Breast epithelium (tissue), 3 donors: Measurements from ENCODE around the gene FHIT.

ENCODE experiments used
- CTCF ChIP-seq, 3 donors: fragments of 450-650 bp; IDR thresholded peaks; one replicate each; pipeline ENCODE4 v1.5.1; 2016 to 2017; ENCODE audit warnings: antibody characterized with exemption in 3 of 3, mild to moderate bottlenecking in 3 of 3, moderate library complexity in 3 of 3
- POLR2AphosphoS5 ChIP-seq, 3 donors: sonication (generic); formaldehyde crosslinking; IDR thresholded peaks; one replicate each; pipeline ENCODE4 v1.6.1; 2017; ENCODE audit warnings: antibody characterized with exemption in 3 of 3

GRCh38 chr3:60023189-60023588 lies 1228.1 kb downstream of the FHIT start:
- no peak for TF ChIP-seq CTCF (IDR thresholded peaks at IDR 0.05)
- no peak for TF ChIP-seq POLR2AphosphoS5 (IDR thresholded peaks at IDR 0.05)
